EH (cell line): ENCODE results near the gene NTM.
A peak's percentile ranks its signal among the peaks of the same experiment; 100 is the strongest.

Experiments
- DNase-seq: peaks from one replicate; pipeline ENCODE4 v3.0.0-alpha.2; 2015; ENCODE audit warnings: low read depth

Gene NTM

GRCh38 chr11:132008226-132008625, 637.8 kb downstream of the NTM start:
- no peak for DNase-seq

GRCh38 chr11:132008872-132009271, 638.5 kb downstream of the NTM start:
- peak; percentile 24 for DNase-seq

- no peak for DNase-seq
Measured at GRCh38 chr11:132020001-132020400, 649.6 kb downstream of the NTM start.

- DNase-seq, result no peak
Measured at GRCh38 chr11:132022285-132022684, 651.9 kb downstream of the NTM start.

GRCh38 chr11:132022733-132023478, 652.5 kb downstream of the NTM start:
- DNase-seq, result peak; percentile 84

GRCh38 chr11:132024587-132025295, 654.3 kb downstream of the NTM start:
- DNase-seq, result peak; percentile 83

- no peak for DNase-seq
Measured at GRCh38 chr11:132026746-132027145, 656.3 kb downstream of the NTM start.

- peak; percentile 44 for DNase-seq
Measured at GRCh38 chr11:132028380-132029240, 658.2 kb downstream of the NTM start.

GRCh38 chr11:132030896-132031295, 660.5 kb downstream of the NTM start:
- no peak for DNase-seq

- peak; percentile 87 for DNase-seq
Measured at GRCh38 chr11:132032555-132032954, 662.1 kb downstream of the NTM start.

- DNase-seq, result no peak
Measured at GRCh38 chr11:132033051-132033450, 662.6 kb downstream of the NTM start.

GRCh38 chr11:132035228-132035627, 664.8 kb downstream of the NTM start:
- no peak for DNase-seq

- DNase-seq, result no peak
Measured at GRCh38 chr11:132035766-132036165, 665.4 kb downstream of the NTM start.

GRCh38 chr11:132036220-132036619, 665.8 kb downstream of the NTM start:
- no peak for DNase-seq

- DNase-seq, result no peak
Measured at GRCh38 chr11:132036746-132037466, 666.5 kb downstream of the NTM start.

- no peak for DNase-seq
Measured at GRCh38 chr11:132037467-132037862, 667.0 kb downstream of the NTM start.

GRCh38 chr11:132037956-132038355, 667.5 kb downstream of the NTM start:
- DNase-seq, result no peak

GRCh38 chr11:132039521-132039920, 669.1 kb downstream of the NTM start:
- no peak for DNase-seq

GRCh38 chr11:132042296-132042695, 671.9 kb downstream of the NTM start:
- no peak for DNase-seq

GRCh38 chr11:132043714-132044113, 673.3 kb downstream of the NTM start:
- DNase-seq, result no peak

- no peak for DNase-seq
Measured at GRCh38 chr11:132045107-132045506, 674.7 kb downstream of the NTM start.

GRCh38 chr11:132046288-132046865, 676.0 kb downstream of the NTM start:
- DNase-seq, result no peak
